HG02678 (cell line): Measurements from ENCODE around the gene MBD5.
A peak's percentile ranks its signal among the peaks of the same experiment; 100 is the strongest.
"Not testable (repeated sequence)": the region's sequence is repeated elsewhere in the genome, so short reads cannot be mapped to it uniquely, and the experiment has no call there.

Source experiments
- ATAC-seq: cut with Tn5 transposase; IDR thresholded peaks from one replicate; pipeline ENCODE4 v1.9.1; 2021; ENCODE audit warnings: mild to moderate bottlenecking, moderate library complexity; ENCODE audit not compliant: unreplicated experiment

The MBD5 gene

DNA sequence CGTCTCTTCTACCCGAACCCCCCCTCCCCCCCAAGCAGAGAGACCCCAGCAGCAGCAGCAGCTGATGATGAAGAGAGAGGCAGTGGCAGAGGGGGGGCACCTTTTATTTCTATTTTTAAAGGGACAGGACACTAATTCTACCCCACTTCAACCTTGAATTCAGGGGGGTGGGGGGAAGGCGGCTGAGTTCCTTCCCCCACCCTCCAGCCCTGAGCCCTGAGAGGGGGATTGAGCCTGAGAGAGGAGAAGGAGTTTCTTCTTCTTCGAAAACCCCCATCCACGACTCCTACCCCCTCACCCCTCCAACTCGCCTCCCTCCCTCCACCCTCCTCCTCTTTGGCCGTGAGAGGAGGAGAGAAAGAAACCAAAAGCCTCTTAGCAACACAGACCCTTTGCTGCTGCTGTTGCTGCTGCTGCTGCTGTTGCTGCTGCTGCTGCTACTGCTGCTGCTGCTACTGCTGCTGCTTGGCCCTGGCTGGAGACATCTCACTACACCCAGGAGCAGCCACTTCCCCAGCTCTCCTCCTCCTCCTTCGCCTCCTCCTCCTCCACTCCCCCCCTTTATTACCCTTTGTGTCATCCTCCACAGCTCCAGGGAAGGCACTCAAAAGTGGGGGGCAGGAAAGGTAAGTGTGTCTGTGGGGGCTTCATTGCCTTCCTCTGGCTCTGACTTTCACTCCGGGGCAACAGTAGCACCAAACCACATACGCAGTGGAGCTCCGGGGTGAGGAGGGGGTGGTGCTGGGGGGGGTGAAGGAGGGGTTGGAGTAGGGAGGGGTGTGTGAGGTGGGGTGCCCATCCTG lies at the start of gene MBD5:
Gene MBD5, plus strand, starts transcription at position 33 of the 803 bp plus-strand sequence.
- ATAC-seq = peak; percentile 39

DNA sequence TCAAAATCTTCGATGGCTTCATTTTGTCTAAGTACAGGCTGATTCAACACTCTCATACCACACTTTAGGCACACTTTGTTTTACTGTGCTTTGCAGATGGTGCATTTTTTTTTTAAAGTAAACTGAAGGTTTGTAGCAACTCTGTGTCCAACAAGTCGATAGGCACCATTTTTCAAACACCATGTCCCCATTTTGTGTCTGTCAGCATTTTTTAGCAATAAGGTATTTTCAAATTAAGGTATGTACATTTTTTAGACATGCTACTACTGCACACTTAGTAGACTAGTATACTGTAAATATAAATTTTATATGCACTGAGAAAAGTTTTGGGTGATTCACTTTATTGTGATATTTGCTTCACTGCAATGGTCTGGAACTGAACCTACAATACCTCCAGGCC lies 44.8 kb upstream of the MBD5 start:
- ATAC-seq = no peak

GRCh38 chr2:147977679-147978078 lies 43.2 kb upstream of the MBD5 start:
- no peak for ATAC-seq

- ATAC-seq = no peak
These were observed 39.9 kb upstream of the MBD5 start for GRCh38 chr2:147980940-147981528.

GRCh38 chr2:147989102-147989501 lies 31.8 kb upstream of the MBD5 start:
- ATAC-seq = no peak

- ATAC-seq = peak; percentile 86
These were observed 31.0 kb upstream of the MBD5 start for GRCh38 chr2:147989809-147990403.

GRCh38 chr2:147994965-147995364 lies 25.9 kb upstream of the MBD5 start:
- ATAC-seq = not testable (repeated sequence)

- ATAC-seq = no peak
These were observed 24.1 kb upstream of the MBD5 start for GRCh38 chr2:147996828-147997227.

GRCh38 chr2:147998203-147998602 lies 22.7 kb upstream of the MBD5 start:
- ATAC-seq = no peak

- no peak for ATAC-seq
These were observed 21.8 kb upstream of the MBD5 start for GRCh38 chr2:147999126-147999525.

GRCh38 chr2:148000095-148000494 lies 20.8 kb upstream of the MBD5 start:
- no peak for ATAC-seq

GRCh38 chr2:148002420-148002819 lies 18.5 kb upstream of the MBD5 start:
- not testable (repeated sequence) for ATAC-seq

GRCh38 chr2:148006249-148007007 lies 14.5 kb upstream of the MBD5 start:
- no peak for ATAC-seq

DNA sequence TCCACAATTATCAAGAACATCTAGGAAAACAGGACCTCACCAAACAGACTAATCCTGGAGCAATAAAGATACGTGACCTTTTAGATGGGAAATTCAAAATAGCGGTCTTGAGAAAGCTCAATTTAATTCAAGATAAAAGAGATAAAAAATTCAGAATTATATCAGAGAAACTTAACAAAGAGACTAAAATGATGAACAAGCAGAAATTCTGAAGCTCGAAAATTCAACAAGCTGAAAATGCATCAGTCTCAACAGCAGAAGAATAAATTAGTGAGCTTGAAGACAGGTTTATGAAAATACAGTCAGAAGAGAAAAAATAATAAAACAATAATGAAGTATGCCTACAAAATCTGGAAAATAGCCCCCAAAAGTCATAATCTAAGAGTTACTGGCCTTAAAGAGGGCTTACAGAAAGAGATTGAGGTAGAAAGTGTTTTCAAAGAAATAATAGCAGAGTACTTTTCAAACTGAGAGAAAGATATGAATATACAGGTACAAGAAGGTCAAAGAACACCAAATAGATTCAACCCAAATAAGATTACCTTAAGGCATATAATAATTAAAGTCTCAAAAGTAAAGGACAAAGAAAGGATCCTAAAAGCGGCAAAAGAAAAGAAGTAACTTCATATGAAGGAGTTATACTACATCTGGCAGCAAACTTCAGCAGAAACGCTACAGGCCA lies 13.5 kb upstream of the MBD5 start:
- ATAC-seq = no peak

GRCh38 chr2:148008411-148008810 lies 12.5 kb upstream of the MBD5 start:
- ATAC-seq = not testable (repeated sequence)

- no peak for ATAC-seq
These were observed 7.0 kb upstream of the MBD5 start for GRCh38 chr2:148013876-148014275.

DNA sequence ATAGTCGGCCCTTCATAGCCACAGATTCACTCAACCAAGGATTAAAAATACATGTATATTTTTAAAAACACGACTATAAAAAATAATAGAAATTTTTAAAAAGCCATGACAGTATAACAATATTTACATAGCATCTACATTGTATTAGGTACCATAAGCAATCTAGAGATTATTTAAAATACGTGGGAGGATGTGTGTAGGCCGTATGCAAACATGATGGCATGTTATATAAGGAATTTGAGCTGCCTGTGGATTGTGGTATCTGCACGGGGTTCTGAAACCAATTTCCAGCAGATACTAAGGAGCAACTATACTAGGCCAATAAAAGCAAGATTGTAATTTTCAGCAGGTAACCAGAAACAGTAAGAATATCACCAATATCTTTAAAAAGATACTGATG lies 6.3 kb upstream of the MBD5 start:
- ATAC-seq = no peak

DNA sequence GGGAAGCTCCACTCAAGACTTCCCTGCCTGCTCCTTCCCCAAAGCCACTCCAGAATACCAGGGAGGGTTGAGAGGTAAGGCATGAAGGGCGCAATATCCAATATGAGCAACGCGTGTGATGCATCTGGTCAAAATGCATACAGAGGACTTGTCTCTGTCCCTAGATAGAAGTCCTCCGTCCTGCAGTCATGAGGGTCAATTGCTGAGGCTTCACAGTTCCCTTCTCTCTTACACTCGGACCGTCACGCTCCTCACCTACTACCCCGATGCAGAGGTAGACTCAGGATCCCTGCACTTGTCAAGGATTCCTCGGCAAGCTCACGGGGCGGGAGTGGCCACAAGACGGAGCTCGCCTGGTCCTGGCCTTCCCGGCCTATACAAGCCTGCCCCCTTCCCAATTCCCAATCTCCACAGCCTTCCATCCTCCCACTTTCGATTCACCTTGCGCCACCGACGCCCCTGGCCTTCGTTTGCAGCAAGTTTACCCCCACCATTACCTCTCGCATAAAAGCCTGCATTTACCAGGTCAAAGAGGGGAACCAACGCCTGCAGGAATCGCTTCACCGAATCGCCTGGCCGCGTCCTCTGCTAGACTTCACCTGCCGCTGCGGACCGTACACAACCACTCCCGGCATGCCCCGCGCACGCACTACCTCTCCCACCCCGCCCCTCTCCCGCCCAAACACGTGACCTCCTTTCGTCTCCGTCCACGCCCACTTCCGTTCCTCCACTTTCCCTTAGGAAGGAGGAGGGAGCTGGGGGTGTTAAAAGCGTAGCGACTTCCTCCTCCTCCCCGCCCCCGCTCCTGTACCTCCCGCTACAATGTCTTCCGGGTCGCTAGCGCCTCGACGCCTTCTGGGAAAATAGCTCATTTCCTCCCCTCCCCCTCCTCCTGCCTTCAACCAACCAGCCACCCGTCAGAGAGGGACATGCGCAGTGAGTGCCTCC lies 506 bp upstream of the MBD5 start, which contains the start of gene ORC4:
Gene ORC4, minus strand, starts transcription at position 627 of the 948 bp plus-strand sequence. CDS start 44,779 bp downstream, outside the sequence.
- ATAC-seq = peak; percentile 83

DNA sequence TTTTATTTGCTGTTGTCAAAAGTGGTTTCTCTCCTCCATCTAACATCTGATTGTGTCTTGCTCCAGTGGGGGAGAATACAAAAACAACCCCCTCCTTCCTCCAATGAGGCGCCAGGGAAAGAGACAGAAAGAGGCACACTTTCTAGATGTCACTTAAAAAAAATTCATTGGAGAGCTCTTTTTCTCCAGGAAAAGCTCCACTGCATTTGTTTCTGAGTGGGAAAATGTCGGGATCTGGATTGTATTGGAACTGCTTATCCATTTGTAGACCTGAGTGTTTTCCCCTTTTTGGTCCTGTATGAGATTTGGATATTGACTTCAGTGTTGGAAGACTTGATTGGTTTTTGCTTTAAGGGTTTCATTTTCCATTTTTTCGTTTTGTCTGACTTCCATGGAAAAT lies 995 bp downstream of the MBD5 start:
- ATAC-seq = no peak

DNA sequence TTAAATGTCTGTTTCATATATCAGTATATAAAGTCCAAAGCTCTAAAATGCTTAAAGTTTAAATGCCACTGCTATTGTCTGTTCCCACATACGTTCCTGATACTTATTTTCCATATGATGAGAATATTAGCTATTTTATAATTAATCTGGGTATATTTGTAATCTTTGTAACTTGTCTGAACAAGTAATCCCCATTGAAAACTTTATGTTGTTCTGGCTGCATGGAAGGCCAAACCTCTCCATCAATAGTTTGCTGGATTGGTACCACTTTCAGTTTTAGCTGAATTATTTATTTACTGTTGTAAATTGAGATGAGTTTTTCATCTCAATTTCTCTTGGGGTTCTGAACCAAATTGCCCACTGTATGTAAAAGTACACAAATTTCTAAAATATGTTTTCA lies 1.5 kb downstream of the MBD5 start:
- no peak for ATAC-seq
